Measurements from ENCODE around the gene CTSD. TPM values are rescaled to one million over a fixed set of nuclear protein-coding genes. Genes with fewer than 3 reads are reported as not detected.

Gene CTSD
- total RNA-seq, 3 donors from 2014 or later (not counting 1 experiment from before 2014, with no cell fraction given), result 388 to 446 (median 415) TPM

DNA sequence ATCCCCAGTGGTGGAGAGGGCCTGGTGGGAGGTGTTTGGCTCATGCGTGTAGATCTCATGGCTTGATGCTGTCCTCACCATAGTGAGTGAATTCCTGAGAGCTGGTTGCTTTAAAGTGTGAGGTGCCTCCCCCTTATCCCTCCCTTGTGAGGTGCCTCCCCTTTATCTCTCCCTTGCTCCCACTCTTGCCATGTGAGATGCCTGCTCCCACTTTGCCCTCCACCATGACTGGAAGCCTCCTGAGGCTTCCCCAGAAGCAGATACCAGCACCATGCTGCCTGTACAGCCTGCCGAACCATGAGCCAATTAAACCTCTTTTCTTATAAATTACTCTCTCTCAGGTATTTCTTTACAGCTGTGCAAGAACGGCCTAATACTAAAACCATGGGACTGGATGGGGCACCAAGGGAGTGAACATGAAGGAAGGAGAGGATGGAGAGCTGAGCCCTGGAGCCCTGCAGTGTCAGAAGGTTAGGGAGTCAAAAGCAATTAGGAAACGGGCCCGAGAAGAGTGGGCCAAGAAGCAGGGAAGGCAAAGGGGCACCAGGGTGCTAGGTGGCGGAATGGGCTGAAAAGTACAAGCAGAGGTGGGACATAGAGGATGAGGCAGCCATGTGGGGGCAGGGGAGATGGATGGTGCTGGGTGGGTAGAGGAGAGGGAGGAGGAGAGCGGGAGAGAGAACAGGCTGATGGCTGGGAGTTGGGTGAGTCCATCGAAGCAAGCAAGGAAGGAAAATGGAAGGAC, 22.8 kb downstream of the CTSD start:
- no peaks in the 10 kb centered on the region for H3K27me3 ChIP-seq (ENCODE audit: control insufficient read depth, insufficient read depth, low read length)
- Mint-ChIP-seq H3K27me3 (ENCODE audit: low read depth in 2 of 2) (peaks cover 17 to 26% of the 10 kb centered on the region in 2 donors), H3K9me3 (peaks cover 10% of the 10 kb centered on the region in 2 donors), H3K4me3 (no peak overlapping the region), H3K36me3 (peaks cover 11% of the 10 kb centered on the region), H3K4me1 (peaks cover 0 to 2% of the 10 kb centered on the region in 2 donors), H3K27ac (no peak overlapping the region)
- intact Hi-C loops (cut with micrococcal nuclease), result no loop called here
- H3K4me3 ChIP-seq (ENCODE audit: low read length), result no peak overlapping the region
- H3K36me3 ChIP-seq (ENCODE audit: control insufficient read depth, insufficient read depth, low read length), result no peaks in the 10 kb centered on the region
- peaks cover 13% of the 10 kb centered on the region for H3K9me3 ChIP-seq (ENCODE audit: control insufficient read depth, insufficient read depth, low read length)
- WGBS (ENCODE audit: insufficient coverage), result 89% methylated on average over 7 of the region's 8 CpGs
- DNase-seq (no peak), ATAC-seq (no peak)
- no peaks in the 10 kb centered on the region for H3K4me1 ChIP-seq (ENCODE audit: control insufficient read depth, insufficient read depth, low read length)
- TF ChIP-seq, protein P1, sequence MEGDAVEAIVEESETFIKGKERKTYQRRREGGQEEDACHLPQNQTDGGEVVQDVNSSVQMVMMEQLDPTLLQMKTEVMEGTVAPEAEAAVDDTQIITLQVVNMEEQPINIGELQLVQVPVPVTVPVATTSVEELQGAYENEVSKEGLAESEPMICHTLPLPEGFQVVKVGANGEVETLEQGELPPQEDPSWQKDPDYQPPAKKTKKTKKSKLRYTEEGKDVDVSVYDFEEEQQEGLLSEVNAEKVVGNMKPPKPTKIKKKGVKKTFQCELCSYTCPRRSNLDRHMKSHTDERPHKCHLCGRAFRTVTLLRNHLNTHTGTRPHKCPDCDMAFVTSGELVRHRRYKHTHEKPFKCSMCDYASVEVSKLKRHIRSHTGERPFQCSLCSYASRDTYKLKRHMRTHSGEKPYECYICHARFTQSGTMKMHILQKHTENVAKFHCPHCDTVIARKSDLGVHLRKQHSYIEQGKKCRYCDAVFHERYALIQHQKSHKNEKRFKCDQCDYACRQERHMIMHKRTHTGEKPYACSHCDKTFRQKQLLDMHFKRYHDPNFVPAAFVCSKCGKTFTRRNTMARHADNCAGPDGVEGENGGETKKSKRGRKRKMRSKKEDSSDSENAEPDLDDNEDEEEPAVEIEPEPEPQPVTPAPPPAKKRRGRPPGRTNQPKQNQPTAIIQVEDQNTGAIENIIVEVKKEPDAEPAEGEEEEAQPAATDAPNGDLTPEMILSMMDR (IDR thresholded peaks at IDR 0.05), result no peak
- no peak overlapping the region for H3K27ac ChIP-seq (ENCODE audit: low read length)

DNA sequence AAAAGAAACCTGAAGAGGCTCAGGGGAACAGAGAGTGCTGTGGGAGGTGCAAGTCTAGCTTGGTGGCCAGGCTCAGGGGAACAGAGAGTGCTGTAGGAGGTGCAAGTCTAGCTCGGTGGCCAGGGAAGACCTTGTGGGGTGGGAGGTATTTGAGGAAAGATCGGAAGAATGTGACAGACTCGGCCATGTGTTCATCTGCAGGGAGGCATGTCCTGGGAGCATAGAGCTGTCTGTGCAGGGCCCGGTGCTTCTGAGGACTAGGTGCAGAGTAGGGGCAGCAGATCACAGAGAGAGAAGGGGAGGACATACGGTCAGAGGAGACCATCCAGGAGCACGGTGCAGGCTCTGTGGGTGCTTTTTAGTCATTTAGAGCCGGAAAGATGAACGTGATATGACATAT, 24.2 kb downstream of the CTSD start:
- Histone ChIP-seq H3K4me3 (ENCODE audit: low read length) (no peak overlapping the region), H3K27me3 (ENCODE audit: control insufficient read depth, insufficient read depth, low read length) (no peaks in the 10 kb centered on the region), H3K27ac (ENCODE audit: low read length) (no peak overlapping the region), H3K9me3 (ENCODE audit: control insufficient read depth, insufficient read depth, low read length) (peaks cover 13% of the 10 kb centered on the region), H3K4me1 (ENCODE audit: control insufficient read depth, insufficient read depth, low read length) (peaks cover 3% of the 10 kb centered on the region), H3K36me3 (ENCODE audit: control insufficient read depth, insufficient read depth, low read length) (no peaks in the 10 kb centered on the region)
- Mint-ChIP-seq H3K9me3 (peaks cover 11% of the 10 kb centered on the region in 2 donors), H3K27ac (no peak overlapping the region), H3K27me3 (ENCODE audit: low read depth in 2 of 2) (peaks cover 26 to 35% of the 10 kb centered on the region in 2 donors), H3K4me3 (no peak overlapping the region), H3K4me1 (peaks cover 5 to 6% of the 10 kb centered on the region in 2 donors), H3K36me3 (peaks cover 17% of the 10 kb centered on the region)
- no peak for ATAC-seq
- WGBS (ENCODE audit: insufficient coverage), result 82% methylated on average over 8 of the region's 8 CpGs
- intact Hi-C loops (cut with micrococcal nuclease), result no loop called here
- DNase-seq, result no peak
- TF ChIP-seq, protein P1 (IDR thresholded peaks at IDR 0.05), result no peak

DNA sequence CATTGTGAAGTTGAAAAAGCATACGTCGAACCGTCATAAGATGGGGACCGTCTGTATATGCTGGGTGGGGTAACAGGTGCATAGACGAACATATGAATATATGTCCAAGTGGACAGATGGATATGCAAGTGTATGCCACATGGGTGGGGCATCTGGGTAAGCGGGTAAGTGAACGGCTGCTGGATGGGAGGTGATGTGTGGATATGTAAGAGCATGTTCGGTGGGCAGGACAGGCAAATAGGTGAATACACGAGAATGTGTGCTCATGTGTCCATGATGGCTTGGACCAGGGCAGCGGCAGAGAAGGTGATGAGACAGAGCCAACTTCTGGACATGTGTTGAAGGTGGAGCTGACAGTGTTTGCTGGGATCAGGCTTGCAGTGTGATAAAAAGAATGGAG, 25.3 kb downstream of the CTSD start:
- no peak overlapping the region for H3K27ac Mint-ChIP-seq
- intact Hi-C loops (cut with micrococcal nuclease), result no loop called here
- H3K36me3 Mint-ChIP-seq, result peaks cover 17% of the 10 kb centered on the region
- H3K4me1 ChIP-seq (ENCODE audit: control insufficient read depth, insufficient read depth, low read length), result peaks cover 15% of the 10 kb centered on the region
- peaks cover 35 to 47% of the 10 kb centered on the region in 2 donors for H3K27me3 Mint-ChIP-seq (ENCODE audit: low read depth in 2 of 2)
- peaks cover 11% of the 10 kb centered on the region in 2 donors for H3K9me3 Mint-ChIP-seq
- H3K4me3 Mint-ChIP-seq, result no peak overlapping the region
- no peak overlapping the region for H3K4me3 ChIP-seq (ENCODE audit: low read length)
- ATAC-seq (no peak), DNase-seq (no peak)
- 96% methylated on average over 10 of the region's 10 CpGs for WGBS (ENCODE audit: insufficient coverage)
- H3K4me1 Mint-ChIP-seq, result peaks cover 17 to 18% of the 10 kb centered on the region in 2 donors
- TF ChIP-seq, protein P1 (IDR thresholded peaks at IDR 0.05), result no peak
- no peaks in the 10 kb centered on the region for H3K36me3 ChIP-seq (ENCODE audit: control insufficient read depth, insufficient read depth, low read length)
- H3K9me3 ChIP-seq (ENCODE audit: control insufficient read depth, insufficient read depth, low read length), result peaks cover 13% of the 10 kb centered on the region
- H3K27me3 ChIP-seq (ENCODE audit: control insufficient read depth, insufficient read depth, low read length), result no peaks in the 10 kb centered on the region
- no peak overlapping the region for H3K27ac ChIP-seq (ENCODE audit: low read length)

All from natural killer cell (primary cell).